Glutamatergic neuron (in vitro differentiated cells): Measurements from ENCODE around the gene GPR107. TPM values are rescaled to one million over a fixed set of nuclear protein-coding genes. Genes with fewer than 3 reads are reported as not detected.

Experiments
- DNase-seq: peaks from one replicate; pipeline ENCODE4 v3.0.0; 2022
- H3K27ac Mint-ChIP-seq: one replicate; pipeline ENCODE4 v1.8.0; 2020; ENCODE audit warnings: mild to moderate bottlenecking, mixed read lengths, inconsistent platforms; ENCODE audit not compliant: unreplicated experiment
- H3K27me3 Mint-ChIP-seq: one replicate; pipeline ENCODE4 v1.8.0; 2020; ENCODE audit warnings: mild to moderate bottlenecking, moderate library complexity, mixed read lengths, inconsistent platforms; ENCODE audit not compliant: unreplicated experiment
- H3K36me3 Mint-ChIP-seq: one replicate; pipeline ENCODE4 v1.8.0; 2020; ENCODE audit warnings: mild to moderate bottlenecking, mixed read lengths, inconsistent platforms; ENCODE audit not compliant: unreplicated experiment
- H3K4me1 Mint-ChIP-seq: one replicate; pipeline ENCODE4 v1.8.0; 2020; ENCODE audit warnings: mild to moderate bottlenecking, low read depth, mixed read lengths, inconsistent platforms; ENCODE audit not compliant: unreplicated experiment
- H3K4me3 Mint-ChIP-seq: one replicate; pipeline ENCODE4 v1.8.0; 2020; ENCODE audit warnings: mild to moderate bottlenecking, mixed read lengths, inconsistent platforms; ENCODE audit not compliant: unreplicated experiment
- H3K9me3 Mint-ChIP-seq: one replicate; pipeline ENCODE4 v1.8.0; 2020; ENCODE audit warnings: mild to moderate bottlenecking, moderate library complexity, mixed read lengths, inconsistent platforms; ENCODE audit not compliant: unreplicated experiment
- CTCF ChIP-seq: fragments of 200-600 bp; sonication (generic); IDR thresholded peaks from one replicate; pipeline ENCODE4 v1.5.0; 2021; ENCODE audit not compliant: partially characterized antibody, unreplicated experiment
- total RNA-seq: library from RNA; stranded (reverse); fragmentation: NEBNext Ultra II Directional; extraction: Animal tissue kit (Norgen Biotek cat#: 25700); gene quantifications from one replicate; pipeline ENCODE4 v1.2.1, GENCODE V29; 2021; ENCODE audit not compliant: unreplicated experiment

GPR107 gene
- total RNA-seq, 1 donor from 2014 or later: 48.2 TPM

- Mint-ChIP-seq H3K27ac (no peak overlapping the region), H3K27me3 (no peaks in the 10 kb centered on the region), H3K36me3 (no peaks in the 10 kb centered on the region), H3K4me3 (no peak overlapping the region), H3K4me1 (peaks cover 6% of the 10 kb centered on the region), H3K9me3 (peaks cover 2% of the 10 kb centered on the region)
- TF ChIP-seq CTCF: no peak
- DNase-seq: no peak
Observed at GRCh38 chr9:130145658-130146057, 92.0 kb downstream of the GPR107 start.

- Mint-ChIP-seq H3K9me3 (peaks cover 2% of the 10 kb centered on the region), H3K4me1 (peaks cover 8% of the 10 kb centered on the region), H3K27me3 (no peaks in the 10 kb centered on the region), H3K4me3 (no peak overlapping the region), H3K36me3 (no peaks in the 10 kb centered on the region), H3K27ac (no peak overlapping the region)
- no peak for TF ChIP-seq CTCF
- DNase-seq: no peak
Observed at GRCh38 chr9:130147198-130147597, 93.5 kb downstream of the GPR107 start.

- Mint-ChIP-seq H3K27ac (no peak overlapping the region), H3K4me3 (no peak overlapping the region), H3K4me1 (peaks cover 4% of the 10 kb centered on the region), H3K36me3 (no peaks in the 10 kb centered on the region), H3K27me3 (no peaks in the 10 kb centered on the region), H3K9me3 (no peaks in the 10 kb centered on the region)
- DNase-seq: no peak
- no peak for TF ChIP-seq CTCF
Observed at GRCh38 chr9:130147910-130148309, 94.2 kb downstream of the GPR107 start.

GRCh38 chr9:130149031-130149430 is 95.3 kb downstream of the GPR107 start:
- peaks cover 4% of the 10 kb centered on the region for H3K4me1 Mint-ChIP-seq
- no peaks in the 10 kb centered on the region for H3K27me3 Mint-ChIP-seq
- H3K4me3 Mint-ChIP-seq: no peak overlapping the region
- H3K27ac Mint-ChIP-seq: no peak overlapping the region
- no peaks in the 10 kb centered on the region for H3K9me3 Mint-ChIP-seq
- TF ChIP-seq CTCF: no peak
- no peaks in the 10 kb centered on the region for H3K36me3 Mint-ChIP-seq
- no peak for DNase-seq

GRCh38 chr9:130149654-130150286 is 96.1 kb downstream of the GPR107 start:
- H3K36me3 Mint-ChIP-seq: no peaks in the 10 kb centered on the region
- H3K9me3 Mint-ChIP-seq: no peaks in the 10 kb centered on the region
- DNase-seq: no peak
- TF ChIP-seq CTCF: no peak
- H3K27ac Mint-ChIP-seq: no peak overlapping the region
- H3K4me3 Mint-ChIP-seq: no peak overlapping the region
- H3K27me3 Mint-ChIP-seq: no peaks in the 10 kb centered on the region
- H3K4me1 Mint-ChIP-seq: peaks cover 4% of the 10 kb centered on the region
